ENCODE results near the gene HS3ST3A1. TPM values are rescaled to one million over a fixed set of nuclear protein-coding genes. Genes with fewer than 3 reads are reported as not detected.

HS3ST3A1 gene
- total RNA-seq, 1 experiment from 2014 or later, result 3.4 TPM

GRCh38 chr17:13597723-13598347, 3.9 kb downstream of the HS3ST3A1 start:
- H3K4me1 ChIP-seq (ENCODE audit: insufficient read depth, low read length), result no peaks in the 10 kb centered on the region
- peak; percentile 70 for TF ChIP-seq CTCF (conservative IDR thresholded peaks at IDR 0.05)
- H3K56ac ChIP-seq (ENCODE audit: insufficient read length, low read depth, low read length), result no peak overlapping the region
- no peak overlapping the region for H4K5ac ChIP-seq (ENCODE audit: insufficient read length, low read depth, low read length)
- no peak overlapping the region for H3K4ac ChIP-seq (ENCODE audit: low read depth, low read length)
- no peak overlapping the region for H2BK20ac ChIP-seq (ENCODE audit: low read depth, low read length, poor library complexity, severe bottlenecking)
- H3K23ac ChIP-seq (ENCODE audit: insufficient read length, low read depth, low read length), result no peak overlapping the region
- Mint-ChIP-seq H3K4me3 (no peak overlapping the region; a peak in 1 of 5 replicates), H3K27me3 (ENCODE audit: low read depth) (peaks cover 33% of the 10 kb centered on the region), H3K27ac (no peak overlapping the region), H3K9me3 (no peaks in the 10 kb centered on the region; a peak in 1 of 5 replicates), H3K4me1 (peaks cover 32 to 38% of the 10 kb centered on the region in 2 experiments), H3K36me3 (ENCODE audit: insufficient read depth in 1 of 3, low read depth in 3 of 3) (no peaks in the 10 kb centered on the region; a peak in 1 of 7 replicates)
- H3K18ac ChIP-seq (ENCODE audit: insufficient read length, low read depth, low read length), result no peak overlapping the region
- no peak overlapping the region for H4K8ac ChIP-seq (replicated peaks; ENCODE audit: insufficient read length, low read depth, low read length)
- H3K79me1 ChIP-seq (ENCODE audit: insufficient read depth, low read depth, low read length, poor library complexity, severe bottlenecking), result no peaks in the 10 kb centered on the region
- H2BK12ac ChIP-seq (ENCODE audit: insufficient read length, low read depth, low read length), result no peak overlapping the region
- H3T11ph ChIP-seq (ENCODE audit: low read length), result no peak overlapping the region
- no CpG with 5 or more reads among the region's 3 CpGs for WGBS (ENCODE audit: extremely low coverage, insufficient read length, low lambda C conversion rate)
- no peak overlapping the region for H3K27ac ChIP-seq (ENCODE audit: insufficient read length, low read depth, low read length)
- DNase-seq, result no peak
- no peak overlapping the region for H2BK15ac ChIP-seq (ENCODE audit: low read depth, low read length)
- no peak overlapping the region for H2AK5ac ChIP-seq (ENCODE audit: insufficient read length, low read length)
- H2AFZ ChIP-seq (ENCODE audit: low read length), result no peak overlapping the region
- no peak overlapping the region for H3K9ac ChIP-seq (ENCODE audit: extremely low read depth, insufficient read length, low read length)
- no peak overlapping the region for H2BK120ac ChIP-seq (ENCODE audit: low read depth, low read length, poor library complexity, severe bottlenecking)
- H3K9me3 ChIP-seq (ENCODE audit: control insufficient read depth, low read depth, low read length), result no peaks in the 10 kb centered on the region
- H3K4me2 ChIP-seq (ENCODE audit: insufficient read depth, insufficient read length, low read length), result no peak overlapping the region
- no peak overlapping the region for H2BK5ac ChIP-seq (ENCODE audit: insufficient read length, low read length)
- H3K27me3 ChIP-seq (ENCODE audit: insufficient read depth, low read length), result no peaks in the 10 kb centered on the region; the same call in 1 of the 2 replicates
- H4K20me1 ChIP-seq (ENCODE audit: control insufficient read depth, insufficient read depth, insufficient read length), result no peaks in the 10 kb centered on the region
- H4K91ac ChIP-seq (ENCODE audit: insufficient read length, low read depth, low read length), result no peak overlapping the region
- no peak overlapping the region for H3K14ac ChIP-seq (ENCODE audit: insufficient read depth, low read length)
- peaks cover 20% of the 10 kb centered on the region for H3K23me2 ChIP-seq (ENCODE audit: insufficient read length, low read depth, low read length, poor library complexity, severe bottlenecking)
- no peaks in the 10 kb centered on the region for H3K79me2 ChIP-seq (ENCODE audit: insufficient read depth, low read length)
